Esophagus muscularis mucosa (tissue), 4 donors: ENCODE data around the gene SEPTIN2.

ENCODE experiments used
- CTCF ChIP-seq, 3 experiments: fragments of 200-600 bp in 2 of 3; fragments of 450-650 bp in 1 of 3; sonication (generic) in 2 of 3; IDR thresholded peaks; one replicate each; pipeline ENCODE4 v1.5.1; 2017 to 2019; ENCODE audit warnings: antibody characterized with exemption in 3 of 3, mild to moderate bottlenecking in 2 of 3, moderate library complexity in 1 of 3
- EP300 ChIP-seq: sonication (generic); formaldehyde crosslinking; IDR thresholded peaks from one replicate; pipeline ENCODE4 v1.6.1; 2017; ENCODE audit warnings: antibody characterized with exemption
- POLR2A ChIP-seq: fragments of 450-650 bp; IDR thresholded peaks from one replicate; pipeline ENCODE4 v1.6.1; 2017; ENCODE audit warnings: antibody characterized with exemption, moderate library complexity, mild to moderate bottlenecking, low read depth
- POLR2AphosphoS5 ChIP-seq, 2 donors: sonication (generic); formaldehyde crosslinking; IDR thresholded peaks; one replicate each; pipeline ENCODE4 v1.6.1; 2017; ENCODE audit warnings: antibody characterized with exemption in 2 of 2

GRCh38 chr2:241308267-241308666, 7.5 kb upstream of the SEPTIN2 start:
- TF ChIP-seq CTCF (IDR thresholded peaks at IDR 0.05), result no peak
- no peak for TF ChIP-seq POLR2AphosphoS5 (IDR thresholded peaks at IDR 0.05)
- no peak for TF ChIP-seq POLR2A
- no peak for TF ChIP-seq EP300
